PC-9 (cell line): ENCODE data around the gene SERTAD1.

Experiments
- CTCF ChIP-seq: fragments of 200-600 bp; sonication (generic); conservative IDR thresholded peaks from 2 replicates; pipeline ENCODE4 v1.6.1; 2017; ENCODE audit warnings: mixed run types, antibody characterized with exemption, mild to moderate bottlenecking, moderate library complexity
- EZH2 ChIP-seq: fragments of 200-600 bp; sonication (generic); IDR thresholded peaks from 2 replicates; pipeline ENCODE4 v1.8.0; 2017; ENCODE audit warnings: antibody characterized with exemption, low read depth

GRCh38 chr19:40464059-40465024, 38.5 kb upstream of the SERTAD1 start:
- peak; percentile 94 for TF ChIP-seq CTCF
- TF ChIP-seq EZH2 = no peak
